Measurements from ENCODE around the gene ETV6.

DNA sequence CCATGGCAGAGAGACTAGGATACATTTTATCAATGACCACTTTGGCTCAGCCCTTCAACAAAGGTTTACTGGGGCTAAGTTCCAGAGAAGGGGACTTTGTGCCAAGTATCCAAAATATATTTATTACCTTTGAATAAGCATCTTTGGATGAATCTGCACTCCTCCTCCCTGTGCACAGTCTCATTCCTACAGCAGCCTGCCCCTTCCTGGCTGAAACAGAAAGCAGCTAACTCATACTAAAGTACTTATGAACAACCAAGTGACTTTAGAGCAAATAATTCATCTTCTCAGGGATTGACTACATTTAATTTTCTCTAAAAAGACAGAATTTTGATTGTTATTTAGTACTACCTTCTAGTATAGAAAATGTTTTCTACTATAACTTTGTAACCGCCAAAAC lies 47.8 kb upstream of the ETV6 start:
- TF ChIP-seq, protein P1, sequence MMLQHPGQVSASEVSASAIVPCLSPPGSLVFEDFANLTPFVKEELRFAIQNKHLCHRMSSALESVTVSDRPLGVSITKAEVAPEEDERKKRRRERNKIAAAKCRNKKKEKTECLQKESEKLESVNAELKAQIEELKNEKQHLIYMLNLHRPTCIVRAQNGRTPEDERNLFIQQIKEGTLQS (IDR thresholded peaks at IDR 0.05; ENCODE audit: insufficient read depth, low read depth, low read length), result no peak
- TF ChIP-seq POLR2A (IDR thresholded peaks at IDR 0.05; ENCODE audit: control extremely low read depth in 1 of 2, low read depth in 2 of 2, low read length in 2 of 2) (no peak), RBBP5 (IDR thresholded peaks at IDR 0.05; ENCODE audit: borderline replicate concordance, low read depth, low read length) (no peak), YY1 (IDR thresholded peaks at IDR 0.05; ENCODE audit: low read depth, low read length) (no peak), GABPA (IDR thresholded peaks at IDR 0.05; ENCODE audit: borderline replicate concordance, insufficient read depth, low read length) (no peak), KDM1A (IDR thresholded peaks at IDR 0.05; ENCODE audit: borderline replicate concordance, low read length) (no peak)
- TF ChIP-seq, protein P2, sequence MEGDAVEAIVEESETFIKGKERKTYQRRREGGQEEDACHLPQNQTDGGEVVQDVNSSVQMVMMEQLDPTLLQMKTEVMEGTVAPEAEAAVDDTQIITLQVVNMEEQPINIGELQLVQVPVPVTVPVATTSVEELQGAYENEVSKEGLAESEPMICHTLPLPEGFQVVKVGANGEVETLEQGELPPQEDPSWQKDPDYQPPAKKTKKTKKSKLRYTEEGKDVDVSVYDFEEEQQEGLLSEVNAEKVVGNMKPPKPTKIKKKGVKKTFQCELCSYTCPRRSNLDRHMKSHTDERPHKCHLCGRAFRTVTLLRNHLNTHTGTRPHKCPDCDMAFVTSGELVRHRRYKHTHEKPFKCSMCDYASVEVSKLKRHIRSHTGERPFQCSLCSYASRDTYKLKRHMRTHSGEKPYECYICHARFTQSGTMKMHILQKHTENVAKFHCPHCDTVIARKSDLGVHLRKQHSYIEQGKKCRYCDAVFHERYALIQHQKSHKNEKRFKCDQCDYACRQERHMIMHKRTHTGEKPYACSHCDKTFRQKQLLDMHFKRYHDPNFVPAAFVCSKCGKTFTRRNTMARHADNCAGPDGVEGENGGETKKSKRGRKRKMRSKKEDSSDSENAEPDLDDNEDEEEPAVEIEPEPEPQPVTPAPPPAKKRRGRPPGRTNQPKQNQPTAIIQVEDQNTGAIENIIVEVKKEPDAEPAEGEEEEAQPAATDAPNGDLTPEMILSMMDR (IDR thresholded peaks at IDR 0.05; ENCODE audit: control extremely low read depth in 1 of 3, insufficient read depth in 1 of 3, low read depth in 1 of 3, low read length in 3 of 3), result no peak
- TF ChIP-seq, protein P3, sequence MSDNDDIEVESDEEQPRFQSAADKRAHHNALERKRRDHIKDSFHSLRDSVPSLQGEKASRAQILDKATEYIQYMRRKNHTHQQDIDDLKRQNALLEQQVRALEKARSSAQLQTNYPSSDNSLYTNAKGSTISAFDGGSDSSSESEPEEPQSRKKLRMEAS (IDR thresholded peaks at IDR 0.05), result no peak

All from H1 (cell line).